H9 (cell line): ENCODE measurements around the gene UNC79. TPM values are rescaled to one million over a fixed set of nuclear protein-coding genes. Genes with fewer than 3 reads are reported as not detected.

Experiments
- DNase-seq: peaks from one replicate; pipeline ENCODE4 v3.0.0-alpha.2; 2017
- H2AFZ ChIP-seq: one replicate; pipeline ENCODE4 v1.6.1; 2013; ENCODE audit warnings: mild to moderate bottlenecking, low read length, control low read depth, moderate library complexity
- H2AK5ac ChIP-seq: 2 replicates; pipeline ENCODE4 v1.6.1; 2013; ENCODE audit warnings: low read length, control low read depth, mixed read lengths; ENCODE audit not compliant: insufficient read length
- H2BK120ac ChIP-seq: one replicate; pipeline ENCODE4 v1.6.1; 2013; ENCODE audit warnings: low read depth, mild to moderate bottlenecking, low read length, control low read depth, inconsistent platforms; ENCODE audit not compliant: poor library complexity, severe bottlenecking
- H2BK12ac ChIP-seq: 2 replicates; pipeline ENCODE4 v1.6.1; 2013; ENCODE audit warnings: low read length, control low read depth, mixed read lengths, low read depth; ENCODE audit not compliant: insufficient read length
- H2BK15ac ChIP-seq: 2 replicates; pipeline ENCODE4 v1.6.1; 2013; ENCODE audit warnings: low read depth, low read length, control low read depth
- H2BK20ac ChIP-seq: one replicate; pipeline ENCODE4 v1.6.1; 2013; ENCODE audit warnings: low read depth, mild to moderate bottlenecking, low read length, control low read depth, inconsistent platforms; ENCODE audit not compliant: poor library complexity, severe bottlenecking
- H2BK5ac ChIP-seq: 2 replicates; pipeline ENCODE4 v1.6.1; 2013; ENCODE audit warnings: low read length, control low read depth, mixed read lengths; ENCODE audit not compliant: insufficient read length
- H3K14ac ChIP-seq: 2 replicates; pipeline ENCODE4 v1.6.1; 2013; ENCODE audit warnings: low read length, control low read depth; ENCODE audit not compliant: insufficient read depth
- H3K18ac ChIP-seq: 2 replicates; pipeline ENCODE4 v1.6.1; 2013; ENCODE audit warnings: low read depth, mild to moderate bottlenecking, mixed read lengths, low read length, control low read depth; ENCODE audit not compliant: insufficient read length
- H3K23ac ChIP-seq: 2 replicates; pipeline ENCODE4 v1.6.1; 2013; ENCODE audit warnings: low read length, control low read depth, mixed read lengths, low read depth; ENCODE audit not compliant: insufficient read length
- H3K23me2 ChIP-seq: 2 replicates; pipeline ENCODE4 v1.6.1; 2013; ENCODE audit warnings: low read depth, mild to moderate bottlenecking, mixed read lengths, low read length, control low read depth; ENCODE audit not compliant: insufficient read length, poor library complexity, severe bottlenecking
- H3K27ac ChIP-seq: 2 replicates; pipeline ENCODE4 v1.5.1; 2013; ENCODE audit warnings: low read length, control low read depth, mixed read lengths, low read depth; ENCODE audit not compliant: insufficient read length
- H3K27me3 ChIP-seq: 2 replicates; pipeline ENCODE4 v1.6.1; 2013; ENCODE audit warnings: low read length, control low read depth, inconsistent platforms; ENCODE audit not compliant: insufficient read depth
- H3K4ac ChIP-seq: 2 replicates; pipeline ENCODE4 v1.6.1; 2013; ENCODE audit warnings: low read depth, mild to moderate bottlenecking, control low read depth, inconsistent platforms, low read length, moderate library complexity
- H3K4me1 ChIP-seq: 2 replicates; pipeline ENCODE4 v1.6.1; 2013; ENCODE audit warnings: low read length, control low read depth, inconsistent platforms; ENCODE audit not compliant: insufficient read depth
- H3K4me2 ChIP-seq: 2 replicates; pipeline ENCODE4 v1.6.1; 2013; ENCODE audit warnings: low read length, control low read depth, mixed read lengths; ENCODE audit not compliant: insufficient read length, insufficient read depth
- H3K56ac ChIP-seq: 2 replicates; pipeline ENCODE4 v1.6.1; 2013; ENCODE audit warnings: low read depth, mild to moderate bottlenecking, mixed read lengths, low read length, control low read depth; ENCODE audit not compliant: insufficient read length
- H3K79me1 ChIP-seq: 2 replicates; pipeline ENCODE4 v1.6.1; 2013; ENCODE audit warnings: low read depth, mild to moderate bottlenecking, moderate library complexity, low read length, control low read depth, inconsistent platforms; ENCODE audit not compliant: insufficient read depth, poor library complexity, severe bottlenecking
- H3K79me2 ChIP-seq: 2 replicates; pipeline ENCODE4 v1.6.1; 2013; ENCODE audit warnings: low read length, control low read depth, inconsistent platforms; ENCODE audit not compliant: insufficient read depth
- H3K9ac ChIP-seq: 2 replicates; pipeline ENCODE4 v1.6.1; 2013; ENCODE audit warnings: low read length, control low read depth, mixed read lengths; ENCODE audit not compliant: insufficient read length; ENCODE audit errors: extremely low read depth
- H3K9me3 ChIP-seq: one replicate; pipeline ENCODE4 v1.6.1; 2013; ENCODE audit warnings: low read depth, low read length, inconsistent platforms; ENCODE audit not compliant: control insufficient read depth
- H3T11ph ChIP-seq: one replicate; pipeline ENCODE4 v1.6.1; 2013; ENCODE audit warnings: mild to moderate bottlenecking, low read length, control low read depth, inconsistent platforms
- H4K20me1 ChIP-seq: one replicate; pipeline ENCODE4 v1.6.1; 2013; ENCODE audit not compliant: control insufficient read depth, insufficient read length, insufficient read depth
- H4K5ac ChIP-seq: 2 replicates; pipeline ENCODE4 v1.6.1; 2013; ENCODE audit warnings: low read depth, mild to moderate bottlenecking, mixed read lengths, low read length, control low read depth; ENCODE audit not compliant: insufficient read length
- H4K8ac ChIP-seq: replicated peaks from 2 replicates; pipeline ENCODE4 v1.6.1; 2013; ENCODE audit warnings: low read length, control low read depth, mixed read lengths, low read depth; ENCODE audit not compliant: insufficient read length
- H4K91ac ChIP-seq: 2 replicates; pipeline ENCODE4 v1.6.1; 2013; ENCODE audit warnings: low read depth, mild to moderate bottlenecking, moderate library complexity, mixed read lengths, low read length, control low read depth; ENCODE audit not compliant: insufficient read length
- H3K27ac Mint-ChIP-seq, 3 experiments: 2 replicates in 2 of 3; 3 replicates in 1 of 3; pipeline ENCODE4 v1.8.0; 2020 to 2021; ENCODE audit warnings: mixed read lengths in 3 of 3, mild to moderate bottlenecking in 1 of 3, moderate library complexity in 1 of 3
- H3K27me3 Mint-ChIP-seq: 2 replicates; pipeline ENCODE4 v1.8.0; 2021; ENCODE audit warnings: low read depth, mild to moderate bottlenecking, moderate library complexity, mixed read lengths
- H3K36me3 Mint-ChIP-seq, 3 experiments: 2 replicates in 2 of 3; 3 replicates in 1 of 3; pipeline ENCODE4 v1.8.0; 2020 to 2021; ENCODE audit warnings: low read depth in 3 of 3, mixed read lengths in 3 of 3; ENCODE audit not compliant: insufficient read depth in 1 of 3
- H3K4me1 Mint-ChIP-seq, 2 experiments: 2 replicates each; pipeline ENCODE4 v1.8.0; 2020; ENCODE audit warnings: mixed read lengths in 2 of 2
- H3K4me3 Mint-ChIP-seq, 2 experiments: 2 replicates in 1 of 2; 3 replicates in 1 of 2; pipeline ENCODE4 v1.8.0; 2020 to 2021; ENCODE audit warnings: mild to moderate bottlenecking in 2 of 2, mixed read lengths in 2 of 2, moderate library complexity in 1 of 2
- H3K9me3 Mint-ChIP-seq, 2 experiments: 2 replicates in 1 of 2; 3 replicates in 1 of 2; pipeline ENCODE4 v1.8.0; 2020; ENCODE audit warnings: mild to moderate bottlenecking in 2 of 2, mixed read lengths in 2 of 2, moderate library complexity in 1 of 2
- WGBS: extraction: QIAGEN DNeasy Blood & Tissue Kit; methylation state at CpG from one replicate; pipeline ENCODE4 v1.1.7; 2013; ENCODE audit warnings: missing lambda C conversion rate, low lambda C conversion rate, mixed read lengths; ENCODE audit not compliant: insufficient read length; ENCODE audit errors: extremely low coverage; 5-methylcytosine and 5-hydroxymethylcytosine counted together
- total RNA-seq: library from RNA; stranded (reverse); gene quantifications from 2 replicates; pipeline ENCODE4 v1.2.1, GENCODE V29; 2021
- TF ChIP-seq, protein P1 (sequence below): fragments of 200-600 bp; sonication (generic); conservative IDR thresholded peaks from 3 replicates; pipeline ENCODE4 v1.8.0; 2021; ENCODE audit warnings: antibody characterized with exemption, mild to moderate bottlenecking

The UNC79 gene
- total RNA-seq, 1 experiment from 2014 or later, result 3.0 TPM

DNA sequence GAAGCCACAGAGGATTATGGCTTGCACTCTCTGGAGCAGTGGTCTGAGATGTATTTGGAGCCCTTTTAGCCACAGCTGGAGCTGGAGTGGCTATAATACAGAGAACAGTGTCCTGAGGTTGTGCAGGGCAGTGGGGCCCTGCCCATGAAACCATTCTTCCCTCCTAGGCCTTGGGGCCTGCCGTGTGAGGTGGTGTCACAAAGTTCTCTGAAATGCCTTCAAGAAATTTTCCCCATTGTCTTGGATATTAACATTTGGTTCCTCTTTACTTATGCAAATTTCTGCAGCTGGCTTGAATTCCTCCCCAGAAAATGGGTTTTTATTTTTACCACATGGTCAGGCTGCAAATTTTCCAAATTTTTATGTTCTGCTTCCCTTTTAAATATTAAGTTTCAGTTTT lies 79.3 kb downstream of the UNC79 start:
- Histone ChIP-seq H4K20me1 (no peaks in the 10 kb centered on the region), H3K14ac (no peak overlapping the region), H3K23me2 (no peaks in the 10 kb centered on the region), H3K9ac (no peak overlapping the region), H3K23ac (no peak overlapping the region), H2BK120ac (no peak overlapping the region), H3K56ac (no peak overlapping the region), H2BK15ac (no peak overlapping the region), H3K79me2 (no peaks in the 10 kb centered on the region), H2BK20ac (no peak overlapping the region), H4K8ac (no peak overlapping the region), H3T11ph (no peak overlapping the region), H2BK12ac (no peak overlapping the region), H2BK5ac (no peak overlapping the region), H3K9me3 (no peaks in the 10 kb centered on the region), H3K79me1 (no peaks in the 10 kb centered on the region), H2AK5ac (no peak overlapping the region), H4K5ac (no peak overlapping the region), H3K27me3 (no peaks in the 10 kb centered on the region), H3K18ac (no peak overlapping the region), H2AFZ (no peak overlapping the region), H3K4me2 (no peak overlapping the region), H3K4me1 (no peaks in the 10 kb centered on the region), H4K91ac (no peak overlapping the region), H3K27ac (no peak overlapping the region), H3K4ac (no peak overlapping the region)
- Mint-ChIP-seq H3K9me3 (peaks cover 24 to 33% of the 10 kb centered on the region in 2 experiments), H3K27ac (no peak overlapping the region; a peak in 1 of 7 replicates), H3K36me3 (peaks cover 16 to 25% (median 22%) of the 10 kb centered on the region in 3 experiments), H3K4me1 (peaks cover 4 to 6% of the 10 kb centered on the region in 2 experiments; a peak in 3 of 4 replicates), H3K4me3 (no peak overlapping the region), H3K27me3 (no peaks in the 10 kb centered on the region)
- no CpG with 5 or more reads among the region's 1 CpG for WGBS
- no peak for DNase-seq
- TF ChIP-seq, protein P1, sequence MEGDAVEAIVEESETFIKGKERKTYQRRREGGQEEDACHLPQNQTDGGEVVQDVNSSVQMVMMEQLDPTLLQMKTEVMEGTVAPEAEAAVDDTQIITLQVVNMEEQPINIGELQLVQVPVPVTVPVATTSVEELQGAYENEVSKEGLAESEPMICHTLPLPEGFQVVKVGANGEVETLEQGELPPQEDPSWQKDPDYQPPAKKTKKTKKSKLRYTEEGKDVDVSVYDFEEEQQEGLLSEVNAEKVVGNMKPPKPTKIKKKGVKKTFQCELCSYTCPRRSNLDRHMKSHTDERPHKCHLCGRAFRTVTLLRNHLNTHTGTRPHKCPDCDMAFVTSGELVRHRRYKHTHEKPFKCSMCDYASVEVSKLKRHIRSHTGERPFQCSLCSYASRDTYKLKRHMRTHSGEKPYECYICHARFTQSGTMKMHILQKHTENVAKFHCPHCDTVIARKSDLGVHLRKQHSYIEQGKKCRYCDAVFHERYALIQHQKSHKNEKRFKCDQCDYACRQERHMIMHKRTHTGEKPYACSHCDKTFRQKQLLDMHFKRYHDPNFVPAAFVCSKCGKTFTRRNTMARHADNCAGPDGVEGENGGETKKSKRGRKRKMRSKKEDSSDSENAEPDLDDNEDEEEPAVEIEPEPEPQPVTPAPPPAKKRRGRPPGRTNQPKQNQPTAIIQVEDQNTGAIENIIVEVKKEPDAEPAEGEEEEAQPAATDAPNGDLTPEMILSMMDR, result no peak
